GM18873 (cell line): ENCODE data around the gene COX6B2.

Experiments used
- ATAC-seq: cut with Tn5 transposase; IDR thresholded peaks from one replicate; pipeline ENCODE4 v1.9.1; 2021; ENCODE audit warnings: mild to moderate bottlenecking, moderate library complexity, moderate number of reproducible peaks; ENCODE audit not compliant: unreplicated experiment, low FRiP score

The COX6B2 gene

DNA sequence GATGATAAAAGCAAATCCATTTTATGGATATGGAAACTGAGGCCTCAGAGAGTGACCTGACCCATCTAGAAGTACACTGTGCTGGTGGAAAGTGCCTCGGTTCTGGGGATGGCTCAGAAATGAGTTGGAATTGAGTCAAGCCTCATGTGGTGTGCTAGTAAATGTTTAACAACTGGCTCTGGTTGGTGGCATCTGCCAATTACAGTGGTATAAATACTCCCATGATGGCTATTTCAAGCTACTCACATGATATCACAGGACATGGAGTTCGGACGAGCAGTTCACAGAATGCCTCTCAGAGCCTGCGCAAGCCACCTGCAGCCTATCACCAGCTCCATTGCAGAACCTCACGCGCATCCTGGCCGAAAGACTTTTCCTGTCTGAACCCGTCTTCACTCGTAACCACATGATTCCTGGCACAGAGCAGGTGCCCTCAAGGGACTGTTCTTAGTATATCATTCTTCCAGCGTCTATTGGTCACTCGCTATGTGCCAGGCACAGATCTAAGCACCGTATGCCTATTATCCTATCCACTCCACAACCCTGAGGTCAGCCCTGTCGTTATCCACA lies 38.5 kb downstream of the COX6B2 start:
- ATAC-seq = no peak

- no peak for ATAC-seq
Measured at GRCh38 chr19:55314396-55314795, 40.1 kb downstream of the COX6B2 start.

DNA sequence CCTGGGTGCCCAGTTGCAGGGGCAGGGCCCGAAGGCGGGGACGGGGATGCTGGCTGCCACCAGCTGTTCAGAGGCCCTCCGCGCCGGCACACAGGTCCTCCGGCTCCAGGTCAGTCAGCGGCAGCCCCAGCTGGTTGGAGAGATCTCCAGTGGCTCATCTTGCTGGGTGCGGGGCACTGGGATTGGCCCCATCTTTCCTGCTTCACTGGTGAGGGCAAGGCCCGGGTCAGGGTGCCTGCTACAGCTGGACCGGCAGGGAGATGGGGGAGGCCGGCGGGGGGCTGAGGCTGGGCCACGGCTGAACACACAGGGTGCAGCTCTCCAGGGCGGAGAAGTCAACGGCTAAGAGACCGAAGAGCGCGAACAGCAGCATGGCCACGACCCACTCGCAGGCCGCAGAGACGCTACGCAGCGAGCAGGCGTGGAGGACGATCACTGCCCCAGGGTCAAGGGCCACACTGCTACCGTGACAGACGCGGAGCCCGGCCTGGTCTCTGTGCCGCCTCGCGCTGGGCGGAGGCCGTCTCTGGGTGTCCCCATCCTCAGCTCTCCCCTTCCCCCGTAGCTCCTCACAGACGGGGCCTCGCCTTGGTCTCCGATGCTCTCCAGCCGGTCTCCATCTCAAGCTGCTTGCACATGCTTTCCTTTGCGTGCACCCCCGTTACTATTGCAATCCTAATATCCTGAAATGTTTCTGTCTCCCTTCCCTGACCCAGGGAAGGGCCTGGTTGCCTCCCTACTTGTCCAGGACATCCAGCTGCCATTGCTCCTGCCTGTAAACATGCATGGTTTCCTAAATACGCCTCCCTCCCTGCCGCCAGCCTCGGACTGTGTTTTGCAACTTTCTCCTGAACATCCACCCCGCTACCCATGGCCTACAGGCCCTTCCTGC lies 41.7 kb downstream of the COX6B2 start:
- no peak for ATAC-seq

DNA sequence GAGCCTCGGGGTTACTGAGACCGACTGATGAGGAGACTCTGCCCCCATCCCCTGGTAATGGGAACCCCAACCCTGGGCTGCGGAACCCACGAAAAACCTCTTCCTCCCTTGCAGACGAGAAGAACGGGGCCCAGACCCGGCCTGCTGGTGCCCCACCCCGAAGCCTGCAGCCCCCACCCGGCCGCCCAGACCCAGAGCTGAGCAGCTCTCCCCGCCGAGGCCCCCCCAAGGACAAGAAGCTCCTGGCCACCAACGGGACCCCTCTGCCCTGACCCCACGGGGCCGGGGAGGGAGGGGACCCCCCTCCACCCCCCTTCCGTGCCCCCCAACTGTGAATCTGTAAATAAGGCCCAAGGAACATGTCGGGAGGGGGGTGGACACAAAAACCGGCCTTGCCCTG lies 42.7 kb downstream of the COX6B2 start:
- ATAC-seq = no peak

- ATAC-seq = no peak
Measured at GRCh38 chr19:55311397-55311796, 43.1 kb downstream of the COX6B2 start.

GRCh38 chr19:55310498-55310897 lies 44.0 kb downstream of the COX6B2 start:
- no peak for ATAC-seq

GRCh38 chr19:55309448-55309847 lies 45.1 kb downstream of the COX6B2 start:
- no peak for ATAC-seq

- ATAC-seq = no peak
Measured at GRCh38 chr19:55308281-55308680, 46.2 kb downstream of the COX6B2 start.

DNA sequence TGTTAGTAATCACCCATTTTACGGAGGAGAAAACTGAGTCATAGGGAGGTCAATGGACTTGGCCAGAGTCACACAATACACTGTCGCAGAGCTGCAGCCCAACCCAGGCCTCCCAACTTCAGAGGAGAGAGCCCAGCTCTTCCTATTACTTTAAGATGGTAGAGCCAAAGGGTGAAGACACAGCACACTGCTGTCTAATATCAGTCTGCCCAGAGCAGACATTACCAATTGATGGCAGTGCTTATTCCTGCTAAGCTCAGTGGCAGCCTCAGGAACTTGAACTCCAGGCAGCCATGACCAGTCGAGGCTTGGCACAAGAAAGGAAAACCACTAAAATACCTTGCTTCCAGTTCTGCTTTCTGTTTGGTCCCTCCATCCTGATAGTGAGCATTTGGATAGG lies 47.8 kb downstream of the COX6B2 start:
- ATAC-seq = no peak

DNA sequence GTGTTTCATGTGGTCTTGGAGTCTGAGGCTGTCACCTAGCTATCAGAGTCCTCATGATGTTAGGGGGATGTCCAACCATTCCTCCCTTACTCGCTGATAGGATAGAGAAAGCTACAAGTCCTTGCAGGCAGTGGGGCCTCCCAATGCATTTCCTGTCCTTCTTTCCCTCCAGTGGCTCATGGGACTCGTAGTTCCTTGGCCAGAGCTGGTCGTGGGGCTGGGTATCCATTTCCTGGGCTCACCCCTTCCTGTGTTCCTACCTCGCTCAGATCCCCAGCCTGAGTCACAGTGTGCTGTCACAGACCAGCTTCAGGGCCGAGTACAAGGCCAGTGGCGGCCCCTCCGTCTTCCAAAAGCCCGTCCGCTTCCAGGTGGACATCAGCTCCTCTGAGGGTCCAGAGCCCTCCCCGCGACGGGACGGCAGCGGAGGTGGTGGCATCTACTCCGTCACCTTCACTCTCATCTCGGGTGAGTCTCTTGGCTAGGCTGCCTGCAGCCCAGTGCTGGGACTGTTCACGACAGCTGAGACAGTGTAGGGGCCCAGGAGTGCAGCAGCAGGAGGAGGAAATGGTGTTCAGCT lies 48.4 kb downstream of the COX6B2 start:
- no peak for ATAC-seq

DNA sequence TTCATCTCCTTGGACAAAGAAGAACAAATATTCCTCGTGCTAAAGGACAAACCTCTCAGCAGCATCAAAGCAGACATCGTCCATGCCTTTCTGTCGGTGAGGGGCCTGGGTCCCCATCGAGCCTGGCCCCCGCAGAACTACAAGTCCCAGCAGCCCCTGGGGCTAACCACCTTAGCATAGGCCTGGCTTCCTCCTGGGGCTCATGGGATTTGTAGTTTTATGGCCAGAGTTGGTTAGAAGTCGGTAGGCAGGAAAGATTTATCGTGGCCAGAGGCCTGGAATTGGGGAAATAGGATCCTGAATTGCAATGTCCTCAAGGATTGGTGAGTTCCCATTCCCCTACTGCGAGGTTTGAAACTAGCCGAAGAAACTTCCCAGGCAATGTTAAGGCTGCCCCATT lies 49.0 kb downstream of the COX6B2 start:
- ATAC-seq = no peak

GRCh38 chr19:55304980-55305379 lies 49.5 kb downstream of the COX6B2 start:
- no peak for ATAC-seq

- ATAC-seq = no peak
Measured at GRCh38 chr19:55304279-55304978, 50.1 kb downstream of the COX6B2 start.

- no peak for ATAC-seq
Measured at GRCh38 chr19:55303477-55303876, 51.0 kb downstream of the COX6B2 start.

- ATAC-seq = no peak
Measured at GRCh38 chr19:55302318-55302703, 52.2 kb downstream of the COX6B2 start.

- no peak for ATAC-seq
Measured at GRCh38 chr19:55301459-55302317, 52.8 kb downstream of the COX6B2 start.

DNA sequence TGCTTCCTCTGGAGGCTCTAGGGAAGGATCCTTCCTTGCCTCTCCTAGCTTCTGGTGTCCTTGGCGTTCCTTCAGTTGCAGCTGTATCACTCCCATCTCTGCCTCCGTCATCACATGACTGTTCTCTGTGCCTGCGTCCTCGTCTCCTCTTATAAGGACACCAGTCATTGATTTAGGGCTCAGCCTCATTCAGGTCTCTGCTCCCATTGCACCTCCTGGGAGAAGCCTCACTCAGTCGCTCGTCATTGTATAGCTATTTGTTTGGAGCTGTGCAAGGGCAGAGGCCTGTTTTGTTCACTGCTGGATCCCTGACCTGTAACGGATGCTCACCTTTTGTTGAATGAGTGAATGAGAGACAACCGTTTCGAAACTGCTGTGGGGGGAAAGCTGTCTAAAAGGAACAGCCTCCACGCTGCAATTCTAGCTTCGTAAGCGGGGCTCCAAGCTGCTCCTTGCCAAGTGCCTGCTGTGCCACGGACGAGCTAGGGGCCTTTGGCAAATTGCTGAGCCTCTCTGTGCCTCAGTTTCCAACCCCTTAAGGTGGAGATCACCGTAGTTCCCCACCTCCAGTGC lies 53.5 kb downstream of the COX6B2 start:
- no peak for ATAC-seq

DNA sequence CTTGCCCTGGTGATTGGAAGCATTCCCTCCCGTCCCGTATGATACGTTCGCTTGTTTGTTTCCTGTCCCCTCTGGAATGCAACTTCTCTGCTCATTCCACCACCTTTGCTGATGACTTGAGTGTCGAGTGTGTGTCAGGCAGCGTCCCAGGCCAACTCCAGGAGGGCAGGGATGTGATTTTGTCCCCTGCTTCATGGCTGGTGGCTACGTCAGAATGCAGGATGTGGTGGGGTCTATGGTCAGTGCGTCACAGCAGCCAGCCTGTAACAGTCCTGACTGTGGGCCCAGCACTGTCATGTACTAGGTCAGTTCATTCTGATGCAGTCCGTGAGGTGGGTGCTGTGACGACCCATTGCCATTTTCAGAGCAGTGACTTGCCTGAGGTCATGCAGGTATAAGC lies 54.5 kb downstream of the COX6B2 start:
- no peak for ATAC-seq
